Stimulated activated CD8-positive, alpha-beta memory T cell treated with anti-CD3 and anti-CD28 coated beads, Interleukin-4, amount 100 ng/mL, for 1 hour (primary cell): ENCODE measurements around the gene RETREG1.

Experiments
- DNase-seq, 2 donors: peaks; one replicate each; pipeline ENCODE4 v3.0.0-alpha.2; 2020; ENCODE audit warnings: low read depth in 2 of 2, low spot score in 1 of 2

RETREG1 gene

GRCh38 chr5:16529306-16529705 is 87.5 kb downstream of the RETREG1 start:
- no peak for DNase-seq

- no peak for DNase-seq
These were observed 88.3 kb downstream of the RETREG1 start for GRCh38 chr5:16528382-16529110.

GRCh38 chr5:16525651-16526050 is 91.1 kb downstream of the RETREG1 start:
- DNase-seq: no peak

GRCh38 chr5:16524286-16524685 is 92.5 kb downstream of the RETREG1 start:
- no peak for DNase-seq

- DNase-seq: no peak
These were observed 95.0 kb downstream of the RETREG1 start for GRCh38 chr5:16521521-16522483.

GRCh38 chr5:16520841-16521240 is 96.0 kb downstream of the RETREG1 start:
- DNase-seq: no peak

- DNase-seq: no peak
These were observed 97.4 kb downstream of the RETREG1 start for GRCh38 chr5:16519435-16519834.

GRCh38 chr5:16518606-16519005 is 98.2 kb downstream of the RETREG1 start:
- DNase-seq: no peak

- DNase-seq: no peak
These were observed 101.3 kb downstream of the RETREG1 start for GRCh38 chr5:16515532-16515931.

- DNase-seq: no peak
These were observed 106.7 kb downstream of the RETREG1 start for GRCh38 chr5:16510098-16510497.

- DNase-seq: no peak
These were observed 107.9 kb downstream of the RETREG1 start for GRCh38 chr5:16508730-16509531.

GRCh38 chr5:16507716-16508115 is 109.1 kb downstream of the RETREG1 start:
- no peak for DNase-seq

GRCh38 chr5:16505904-16506303 is 110.9 kb downstream of the RETREG1 start:
- DNase-seq: no peak

GRCh38 chr5:16505140-16505891 is 111.5 kb downstream of the RETREG1 start:
- no peak for DNase-seq

- DNase-seq: no peak
These were observed 112.2 kb downstream of the RETREG1 start for GRCh38 chr5:16504571-16504970.

- DNase-seq: no peak
These were observed 113.9 kb downstream of the RETREG1 start for GRCh38 chr5:16502866-16503265.

GRCh38 chr5:16500024-16500423 is 116.8 kb downstream of the RETREG1 start:
- DNase-seq: no peak

- no peak for DNase-seq
These were observed 119.3 kb downstream of the RETREG1 start for GRCh38 chr5:16497546-16497945.

GRCh38 chr5:16493261-16493660 is 123.5 kb downstream of the RETREG1 start:
- no peak for DNase-seq

- DNase-seq: no peak
These were observed 124.2 kb downstream of the RETREG1 start for GRCh38 chr5:16492398-16493140.
